Body of pancreas (tissue), 4 donors: ENCODE data around the gene SMARCD2.
"Not testable (repeated sequence)": the region's sequence is repeated elsewhere in the genome, so short reads cannot be mapped to it uniquely, and the experiment has no call there.

ENCODE experiments used
- CTCF ChIP-seq, 7 experiments: fragments of 450-650 bp in 4 of 7; fragments of 200-600 bp in 3 of 7; sonication (generic) in 3 of 7; IDR thresholded peaks; one replicate each; pipeline ENCODE4 v1.5.1; 2016 to 2019; ENCODE audit warnings: antibody characterized with exemption in 7 of 7
- POLR2A ChIP-seq, 3 donors: fragments of 450-650 bp; IDR thresholded peaks; one replicate each; pipeline ENCODE4 v1.6.1; 2016; ENCODE audit warnings: antibody characterized with exemption in 3 of 3, mild to moderate bottlenecking in 2 of 3

GRCh38 chr17:63878413-63878812 lies 35.9 kb upstream of the SMARCD2 start:
- not testable (repeated sequence) for TF ChIP-seq CTCF, POLR2A (IDR thresholded peaks at IDR 0.05)
